HG02938 (cell line): ENCODE results near the gene DLK1.

ENCODE experiments used
- ATAC-seq: cut with Tn5 transposase; IDR thresholded peaks from one replicate; pipeline ENCODE4 v1.9.1; 2021; ENCODE audit warnings: mild to moderate bottlenecking, moderate library complexity; ENCODE audit not compliant: unreplicated experiment

Gene DLK1

GRCh38 chr14:100787659-100788058 is 61.0 kb downstream of the DLK1 start:
- ATAC-seq = no peak
